ENCODE measurements around the gene ZNF212.

DNA sequence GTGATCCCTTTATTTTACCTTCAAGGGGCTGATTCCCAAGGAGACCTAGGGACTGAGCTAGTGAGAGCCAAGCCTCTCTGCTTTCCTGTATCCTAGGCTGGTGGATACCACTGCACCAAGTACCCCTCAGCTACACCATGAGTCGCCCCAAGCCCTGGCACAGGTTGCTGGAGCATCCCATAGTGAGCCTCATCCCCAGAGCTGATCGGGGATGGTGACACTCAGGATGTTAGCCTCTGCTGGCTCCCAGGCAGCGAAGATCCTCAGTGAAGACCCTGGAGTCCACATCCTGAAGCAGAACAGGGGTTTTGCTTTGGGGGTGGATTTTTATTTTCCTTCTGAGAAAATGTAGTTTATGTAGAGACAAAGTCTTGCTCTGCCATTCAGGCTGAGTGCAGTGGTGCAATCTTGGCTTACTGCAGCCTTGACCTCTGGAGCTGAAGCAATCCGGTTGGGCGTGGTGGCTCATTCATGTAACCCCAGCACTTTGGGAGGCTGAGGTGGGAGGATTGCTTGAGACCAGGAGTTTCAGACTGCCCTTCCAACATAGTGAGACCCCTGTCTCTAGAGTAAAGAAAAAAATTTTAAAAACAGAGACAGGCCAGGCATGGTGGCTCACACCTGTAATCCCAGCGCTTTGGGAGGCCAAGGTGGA lies 12.5 kb upstream of the ZNF212 start:
- TF ChIP-seq CTCF (IDR thresholded peaks at IDR 0.05; ENCODE audit: extremely low read depth in 1 of 2, insufficient read depth in 1 of 2, low read depth in 1 of 2, low read length in 2 of 2) (no peak), GATA2 (IDR thresholded peaks at IDR 0.05; ENCODE audit: insufficient read depth, insufficient read length, low read depth, low read length) (no peak), POLR2A (IDR thresholded peaks at IDR 0.05; ENCODE audit: low read depth, low read length) (no peak)
